Transverse colon (tissue), 4 donors: ENCODE measurements around the gene LANCL1. TPM values are rescaled to one million over a fixed set of nuclear protein-coding genes. Genes with fewer than 3 reads are reported as not detected.

ENCODE experiments used
- DNase-seq: peaks from one replicate; pipeline ENCODE4 v3.0.0-alpha.2; 2019
- H3K27ac ChIP-seq, 4 donors: fragments of 200-600 bp; sonication (generic); 2 replicates each; pipeline ENCODE4 v1.5.1; 2016 to 2018; ENCODE audit warnings: inconsistent platforms in 4 of 4
- H3K27me3 ChIP-seq: fragments of 200-600 bp; sonication (generic); 2 replicates; pipeline ENCODE4 v1.5.1; 2017; ENCODE audit warnings: inconsistent platforms
- H3K36me3 ChIP-seq, 4 donors: fragments of 200-600 bp; sonication (generic); 2 replicates each; pipeline ENCODE4 v1.5.1; 2017 to 2019; ENCODE audit warnings: inconsistent platforms in 4 of 4
- H3K4me1 ChIP-seq, 4 donors: fragments of 200-600 bp; sonication (generic); 2 replicates each; pipeline ENCODE4 v1.5.1; 2017 to 2020; ENCODE audit warnings: inconsistent platforms in 4 of 4
- H3K4me3 ChIP-seq, 4 donors: fragments of 200-600 bp; sonication (generic); 1 replicate in 1 of 4; 2 replicates in 3 of 4; pipeline versions ENCODE4 v1.5.1 to v1.6.1; 2017 to 2019; ENCODE audit warnings: inconsistent platforms in 4 of 4
- H3K9me3 ChIP-seq, 2 donors: fragments of 200-600 bp; sonication (generic); 2 replicates each; pipeline ENCODE4 v1.5.1; 2017 to 2019; ENCODE audit warnings: inconsistent platforms in 2 of 2
- CTCF ChIP-seq, 5 experiments: fragments of 200-600 bp in 3 of 5; fragments of 450-650 bp in 2 of 5; sonication (generic) in 3 of 5; IDR thresholded peaks; 1 replicate in 2 of 5; 2 replicates in 3 of 5; pipeline ENCODE4 v1.5.1; 2016 to 2017; ENCODE audit warnings: antibody characterized with exemption in 5 of 5, inconsistent platforms in 3 of 5, mild to moderate bottlenecking in 2 of 5, moderate library complexity in 1 of 5
- EP300 ChIP-seq: sonication (generic); formaldehyde crosslinking; IDR thresholded peaks from one replicate; pipeline ENCODE4 v1.6.1; 2017; ENCODE audit warnings: antibody characterized with exemption, low read depth
- POLR2A ChIP-seq: fragments of 450-650 bp; IDR thresholded peaks from one replicate; pipeline ENCODE4 v1.6.1; 2016; ENCODE audit warnings: antibody characterized with exemption, mild to moderate bottlenecking, moderate library complexity
- POLR2AphosphoS5 ChIP-seq, 3 donors: sonication (generic); formaldehyde crosslinking; IDR thresholded peaks; one replicate each; pipeline ENCODE4 v1.6.1; 2016; ENCODE audit warnings: antibody characterized with exemption in 3 of 3
- WGBS, 2 donors: methylation state at CpG; one replicate each; pipeline ENCODE4 v1.1.5; 2018; ENCODE audit warnings: low coverage in 1 of 2; 5-methylcytosine and 5-hydroxymethylcytosine counted together
- in situ Hi-C, 4 donors: fragments of 200-750 bp; cut with MboI; loops; one replicate each; pipeline versions ENCODE4 v1.15.0 to v1.15.1; 2017; ENCODE audit warnings: low sequenced_read_pairs in 3 of 4, low pct_ligation_motif_present in 1 of 4, low pct_unique_long_range_greater_than_20kb in 1 of 4
- intact Hi-C: fragments of 100-400 bp; cut with DNase I; formaldehyde crosslinking; loops from one replicate; pipeline ENCODE4 v1.15.1; 2023; ENCODE audit warnings: low total_unique reads
- total RNA-seq, 4 donors: library from RNA; depleted of rRNA; stranded (reverse); fragments of >200 nt; gene quantifications; one replicate each; pipeline ENCODE4 v1.1.0, GENCODE V29; 2016

The LANCL1 gene
- total RNA-seq, 4 donors from 2014 or later, result 11.6 to 24.5 (median 17.4) TPM

- TF ChIP-seq EP300 (no peak), CTCF (IDR thresholded peaks at IDR 0.05) (no peak), POLR2A (no peak), POLR2AphosphoS5 (IDR thresholded peaks at IDR 0.05) (no peak)
- 47 to 64% methylated on average over 2 of the region's 2 CpGs for WGBS, 2 donors
- no peaks in the 10 kb centered on the region for H3K36me3 ChIP-seq
- DNase-seq, result no peak
- H3K27me3 ChIP-seq, result no peaks in the 10 kb centered on the region
- no peak overlapping the region for H3K4me3 ChIP-seq
- no peak overlapping the region for H3K27ac ChIP-seq
- peaks cover 11 to 21% of the 10 kb centered on the region in 2 donors for H3K9me3 ChIP-seq
- no peaks in the 10 kb centered on the region for H3K4me1 ChIP-seq
- intact Hi-C loops (no loop called here), in situ Hi-C loops (no loop called here)
Observed at GRCh38 chr2:210422366-210422765, 54.2 kb downstream of the LANCL1 start.

GRCh38 chr2:210421916-210422315 lies 54.6 kb downstream of the LANCL1 start:
- Histone ChIP-seq H3K9me3 (peaks cover 10 to 17% of the 10 kb centered on the region in 2 donors), H3K4me3 (no peak overlapping the region), H3K4me1 (no peaks in the 10 kb centered on the region), H3K27ac (no peak overlapping the region), H3K27me3 (no peaks in the 10 kb centered on the region), H3K36me3 (no peaks in the 10 kb centered on the region)
- DNase-seq, result no peak
- in situ Hi-C loops (no loop called here), intact Hi-C loops (no loop called here)
- TF ChIP-seq POLR2A (no peak), CTCF (IDR thresholded peaks at IDR 0.05) (no peak), POLR2AphosphoS5 (IDR thresholded peaks at IDR 0.05) (no peak), EP300 (no peak)
- 62 to 66% methylated on average over 3 of the region's 3 CpGs for WGBS, 2 donors

DNA sequence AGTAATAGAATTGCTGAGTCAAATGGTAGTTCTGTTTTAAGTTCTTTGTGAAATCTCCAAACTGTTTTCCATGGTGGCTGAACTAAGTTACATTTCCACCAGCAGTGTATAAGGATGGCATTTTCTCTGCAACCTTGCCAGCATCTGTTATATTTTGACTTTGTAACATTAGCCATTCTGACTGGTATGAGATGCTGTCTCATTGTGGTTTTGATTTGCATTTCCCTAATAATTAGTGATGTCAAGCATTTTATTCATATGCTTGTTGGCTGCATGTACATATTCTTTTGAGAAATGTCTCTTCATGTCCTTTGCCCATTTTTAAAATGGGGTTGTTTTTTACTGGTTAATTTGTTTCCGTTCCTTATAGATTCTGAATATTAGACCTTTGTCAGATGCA lies 63.9 kb downstream of the LANCL1 start:
- H3K4me1 ChIP-seq, result no peaks in the 10 kb centered on the region
- 92 to 100% methylated on average over 1 of the region's 1 CpG for WGBS, 2 donors
- intact Hi-C loops (no loop called here), in situ Hi-C loops (no loop called here)
- no peaks in the 10 kb centered on the region for H3K9me3 ChIP-seq
- H3K27me3 ChIP-seq, result no peaks in the 10 kb centered on the region
- H3K27ac ChIP-seq, result no peak overlapping the region
- DNase-seq, result no peak
- TF ChIP-seq POLR2AphosphoS5 (IDR thresholded peaks at IDR 0.05) (no peak), POLR2A (no peak), CTCF (IDR thresholded peaks at IDR 0.05) (no peak), EP300 (no peak)
- no peaks in the 10 kb centered on the region for H3K36me3 ChIP-seq
- no peak overlapping the region for H3K4me3 ChIP-seq

DNA sequence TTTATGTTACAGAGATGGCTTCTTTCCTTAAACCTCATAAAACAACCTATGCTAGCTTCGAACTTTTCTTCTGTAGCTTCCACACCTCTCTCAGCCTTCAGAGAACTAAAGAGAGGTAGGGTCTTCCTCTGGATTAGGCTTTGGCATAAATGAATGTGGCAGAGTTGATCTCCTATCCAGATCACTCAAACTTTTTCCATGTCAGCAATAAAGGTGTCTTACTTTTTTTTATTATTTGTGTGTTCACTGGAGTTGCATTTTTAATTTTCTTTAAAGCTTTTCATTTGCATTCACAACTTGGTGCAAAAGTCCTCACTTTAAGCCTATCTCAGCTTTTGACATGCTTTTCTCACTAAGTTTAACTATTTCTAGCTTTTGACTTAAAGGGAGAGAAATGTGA lies 66.0 kb downstream of the LANCL1 start:
- no peaks in the 10 kb centered on the region for H3K36me3 ChIP-seq
- no peak overlapping the region for H3K4me3 ChIP-seq
- no peaks in the 10 kb centered on the region for H3K27me3 ChIP-seq
- H3K9me3 ChIP-seq, result no peaks in the 10 kb centered on the region
- H3K4me1 ChIP-seq, result no peaks in the 10 kb centered on the region
- WGBS, 2 donors, result 49 to 50% methylated on average over 1 of the region's 1 CpG
- intact Hi-C loops, result no loop called here
- in situ Hi-C loops, result no loop called here
- H3K27ac ChIP-seq, result no peak overlapping the region
- TF ChIP-seq CTCF (IDR thresholded peaks at IDR 0.05) (no peak), EP300 (no peak), POLR2AphosphoS5 (IDR thresholded peaks at IDR 0.05) (no peak), POLR2A (no peak)
- no peak for DNase-seq
